GM19467 (cell line): ENCODE data around the gene SDK1.

Source experiments
- ATAC-seq: cut with Tn5 transposase; IDR thresholded peaks from one replicate; pipeline ENCODE4 v1.9.1; 2021; ENCODE audit warnings: mild to moderate bottlenecking, moderate library complexity; ENCODE audit not compliant: unreplicated experiment

The SDK1 gene

DNA sequence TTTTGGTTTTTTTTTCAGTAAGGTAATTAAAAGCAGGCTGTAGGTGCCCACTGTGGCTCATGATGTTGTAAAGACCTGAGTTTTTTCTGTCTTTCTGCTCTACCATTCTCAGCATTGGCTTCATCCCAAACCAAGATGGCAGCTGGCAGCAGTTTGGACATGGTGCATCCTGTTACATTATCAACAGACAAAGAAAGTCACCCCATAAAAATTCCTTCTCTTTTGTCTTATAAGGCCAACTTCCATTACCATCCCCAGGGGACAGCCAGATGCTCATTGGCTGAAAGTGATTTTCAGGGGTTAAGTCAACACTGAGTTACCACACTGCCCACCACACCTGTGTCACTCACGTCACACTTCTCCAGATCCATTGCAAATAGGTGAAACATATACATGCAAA is 558.4 kb downstream of the SDK1 start:
- no peak for ATAC-seq

DNA sequence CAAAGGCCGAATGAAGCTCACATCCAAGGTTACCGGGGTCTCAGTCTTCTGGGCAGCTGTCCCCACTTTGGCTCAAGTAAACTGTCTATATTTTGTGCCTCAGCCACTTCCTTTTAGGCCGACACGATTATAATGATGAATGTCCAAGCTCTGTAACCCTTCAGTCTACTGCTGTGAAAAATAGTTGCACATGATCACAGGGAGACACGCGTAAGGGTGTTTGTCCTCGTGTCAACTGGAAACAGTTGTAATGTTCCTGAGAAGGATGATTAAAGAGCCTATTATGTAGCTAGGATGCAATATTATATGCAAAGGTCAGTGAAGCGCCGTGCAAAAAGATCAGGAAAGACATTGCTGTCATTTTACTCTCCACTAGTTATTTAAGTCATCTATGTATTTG is 559.9 kb downstream of the SDK1 start:
- no peak for ATAC-seq

DNA sequence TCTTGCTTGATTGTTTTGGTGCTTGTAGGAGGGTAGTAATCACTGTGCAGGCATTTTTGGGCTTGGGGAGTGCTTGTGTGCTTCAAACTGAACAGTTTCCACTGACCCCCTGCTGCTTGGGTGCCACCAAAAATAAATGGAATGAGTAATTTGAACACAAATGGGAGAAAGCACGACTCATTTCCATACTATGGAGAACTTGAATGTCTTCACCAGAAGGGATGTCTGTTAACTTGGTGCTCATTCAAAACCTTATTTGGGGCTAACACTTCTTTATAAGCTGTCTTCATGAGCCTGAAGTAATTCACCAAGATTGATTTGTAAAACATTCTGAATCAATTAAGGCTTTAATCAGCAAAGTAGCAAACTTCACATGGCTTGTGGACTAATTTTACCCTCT is 560.3 kb downstream of the SDK1 start:
- ATAC-seq: no peak

DNA sequence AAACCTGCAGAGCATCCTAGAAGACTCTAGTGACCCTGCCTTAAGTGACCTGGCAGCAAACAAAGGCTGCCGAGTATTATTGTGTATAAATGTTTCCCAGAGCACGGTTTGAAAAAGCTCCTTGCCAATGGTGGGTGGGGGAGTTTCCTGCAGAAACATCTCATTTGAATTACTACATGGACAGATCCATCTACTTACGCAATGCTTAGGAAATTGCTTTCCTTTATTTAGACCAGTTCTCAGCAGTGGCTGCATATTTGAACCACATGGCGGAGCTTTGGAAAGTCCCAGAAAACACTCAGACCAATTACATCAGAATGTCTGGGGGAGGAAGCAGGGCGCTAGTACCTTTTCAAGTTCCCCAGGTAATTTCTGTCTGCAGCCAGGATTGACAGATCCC is 560.9 kb downstream of the SDK1 start:
- no peak for ATAC-seq

DNA sequence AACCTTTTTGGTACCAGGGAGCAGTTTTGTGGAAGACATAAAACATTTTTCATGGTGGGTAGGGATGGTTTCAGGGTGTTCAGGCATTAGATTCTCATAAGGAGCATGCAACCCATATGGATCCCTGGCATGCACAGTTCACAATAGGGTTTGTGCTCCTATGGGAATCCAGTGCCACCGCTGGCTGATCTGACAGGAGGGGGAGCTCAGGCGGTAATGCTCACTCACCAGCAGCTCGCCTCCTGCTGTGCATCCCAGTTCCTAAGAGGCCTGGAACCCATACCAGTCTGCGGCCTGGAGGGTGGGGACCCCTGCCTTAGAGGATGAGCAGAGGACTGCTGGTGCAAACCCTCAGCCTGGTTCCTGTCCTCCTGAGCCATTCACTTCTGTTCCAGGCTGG is 561.7 kb downstream of the SDK1 start:
- no peak for ATAC-seq

DNA sequence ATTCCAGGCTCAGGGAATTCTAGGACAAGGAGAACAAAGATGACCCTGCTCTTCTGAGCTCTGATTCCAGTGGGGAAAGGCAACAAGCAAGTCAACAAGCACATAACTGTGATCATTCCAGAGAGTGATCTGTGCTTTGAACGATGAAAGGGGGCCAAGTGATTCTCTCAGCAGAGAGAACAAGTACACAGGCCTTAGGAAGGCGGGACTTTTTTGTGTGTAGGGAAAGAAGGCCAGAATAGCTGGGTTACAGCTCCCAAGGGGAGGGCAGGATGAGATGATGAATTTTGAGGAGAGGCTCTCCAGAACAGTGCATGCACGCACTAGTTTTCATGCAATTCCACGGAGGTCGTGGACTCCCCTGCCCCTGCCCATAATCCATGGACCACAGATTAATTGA is 565.2 kb downstream of the SDK1 start:
- ATAC-seq: no peak

DNA sequence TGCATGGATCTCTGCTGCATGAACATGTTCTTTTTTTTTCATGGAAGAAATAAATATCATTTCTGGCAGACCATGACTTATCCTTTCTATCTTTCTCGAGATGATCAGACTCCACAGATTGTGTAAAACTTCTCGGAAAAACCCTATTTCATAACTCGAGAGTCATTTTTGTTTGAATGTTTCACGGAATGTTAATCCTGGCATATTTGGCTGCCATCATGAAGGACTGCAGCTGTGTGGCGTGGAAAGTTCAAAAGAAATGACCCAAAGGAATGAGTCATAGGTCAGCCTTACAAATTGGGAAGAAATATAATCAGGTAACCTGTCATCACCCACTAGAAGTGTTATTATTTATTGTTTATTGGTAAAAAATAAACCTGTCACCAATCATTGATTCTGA is 566.8 kb downstream of the SDK1 start:
- no peak for ATAC-seq

DNA sequence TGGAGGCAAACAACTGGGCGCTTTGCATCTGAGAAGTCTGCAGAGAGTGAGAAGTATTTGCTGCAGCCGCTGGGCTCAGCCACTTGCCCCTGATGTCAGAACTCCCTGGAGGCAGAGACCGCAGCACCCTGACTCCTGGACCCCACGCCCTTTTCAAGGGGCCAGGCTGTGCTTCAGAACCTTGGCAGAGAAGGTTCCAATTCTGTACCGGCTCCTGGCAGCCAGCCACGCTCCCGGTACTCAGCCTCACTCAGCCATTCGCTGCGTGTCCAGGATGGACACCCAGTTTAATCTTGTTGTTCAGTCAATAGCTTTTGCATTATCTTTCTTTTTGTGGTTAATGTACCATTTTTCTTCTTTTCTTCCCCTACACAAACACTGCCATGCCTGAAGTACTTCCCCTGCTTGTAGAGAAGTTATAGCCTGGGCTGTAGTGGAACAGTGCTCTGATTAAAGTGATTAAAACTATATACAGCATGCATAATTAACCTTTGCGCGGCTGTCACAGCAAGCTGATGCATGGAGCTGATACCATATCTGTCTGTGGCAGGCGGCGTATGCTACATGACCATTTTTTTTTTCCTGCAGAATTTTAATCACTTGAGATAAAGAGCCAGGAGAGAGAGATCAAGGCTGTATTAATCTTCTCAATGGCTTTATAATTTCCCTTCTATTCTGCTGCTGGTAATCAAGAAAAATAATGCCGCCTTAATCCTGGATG is 578.5 kb downstream of the SDK1 start:
- ATAC-seq: no peak

DNA sequence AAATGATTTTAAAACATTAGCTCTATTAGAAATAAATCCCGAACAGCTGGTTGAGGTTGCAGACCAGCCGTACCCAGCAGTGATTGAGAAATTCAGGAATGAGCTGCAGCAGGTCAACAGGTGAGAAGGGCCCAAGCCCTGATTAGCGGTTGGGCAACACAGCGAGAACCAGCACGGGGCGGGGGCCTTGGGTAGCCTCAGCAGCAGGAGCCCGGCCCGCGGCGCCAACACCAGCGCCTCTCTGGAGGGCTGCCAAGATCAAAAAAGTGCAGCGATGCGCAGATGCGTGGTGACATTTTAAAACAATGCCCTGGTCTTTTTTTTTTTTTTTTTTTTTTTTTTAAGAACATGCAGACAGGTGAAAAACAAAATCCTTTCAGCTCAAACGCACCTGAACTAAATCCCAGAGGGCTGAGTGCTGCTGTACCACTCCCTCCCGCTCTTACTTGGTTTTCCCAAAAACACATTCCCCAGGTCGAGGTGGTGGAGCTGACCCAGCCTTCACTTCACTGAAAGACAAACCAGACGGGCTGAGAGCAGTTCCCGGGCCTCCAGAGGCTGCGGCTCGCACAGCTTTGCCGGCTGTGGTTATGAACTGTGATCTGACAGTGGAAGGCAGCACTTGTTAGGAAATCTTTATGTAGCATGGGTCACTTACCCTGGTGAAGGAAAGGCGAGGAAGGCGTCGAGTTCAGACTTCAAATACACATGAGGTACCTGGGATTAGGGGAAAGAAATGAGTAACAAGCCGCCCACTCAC is 579.4 kb downstream of the SDK1 start:
- no peak for ATAC-seq

DNA sequence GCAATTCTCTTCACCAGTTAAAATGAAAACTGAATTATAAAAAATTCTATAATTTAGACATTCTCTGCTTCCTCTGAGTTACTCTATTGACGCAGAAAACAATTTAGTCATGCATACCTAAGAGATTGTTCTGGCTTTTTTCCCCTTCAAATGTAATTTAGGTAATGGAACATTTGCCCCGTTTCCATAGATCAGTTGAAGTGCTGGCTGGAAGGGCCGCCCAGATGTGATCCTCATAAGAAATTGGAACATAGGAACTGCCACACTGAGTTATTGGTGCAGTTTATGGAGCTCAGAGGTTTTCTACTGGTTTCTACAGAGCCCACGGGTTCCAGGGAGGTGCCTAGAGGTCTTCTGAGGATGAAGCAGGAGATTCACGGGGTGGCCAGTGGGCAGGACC is 581.7 kb downstream of the SDK1 start:
- ATAC-seq: no peak

DNA sequence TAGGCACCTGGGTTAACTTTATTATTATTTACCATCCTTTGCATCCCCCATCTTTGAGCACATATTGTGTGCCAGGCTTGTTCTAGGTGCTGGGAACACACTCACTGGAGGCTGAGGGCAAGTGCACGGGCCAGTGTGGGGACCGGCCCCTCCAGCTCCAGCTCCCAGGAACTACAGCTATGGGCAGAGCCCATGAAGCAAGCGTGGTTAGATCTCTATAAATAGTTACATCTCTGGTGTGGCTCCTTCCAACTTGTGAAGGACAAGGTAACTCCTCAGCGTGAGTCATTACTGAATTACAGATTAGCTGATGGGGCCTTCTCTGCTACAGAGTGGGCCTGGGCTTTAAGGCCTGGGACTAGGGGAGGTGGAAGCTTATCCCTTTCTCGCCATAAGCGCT is 583.5 kb downstream of the SDK1 start:
- ATAC-seq: no peak

DNA sequence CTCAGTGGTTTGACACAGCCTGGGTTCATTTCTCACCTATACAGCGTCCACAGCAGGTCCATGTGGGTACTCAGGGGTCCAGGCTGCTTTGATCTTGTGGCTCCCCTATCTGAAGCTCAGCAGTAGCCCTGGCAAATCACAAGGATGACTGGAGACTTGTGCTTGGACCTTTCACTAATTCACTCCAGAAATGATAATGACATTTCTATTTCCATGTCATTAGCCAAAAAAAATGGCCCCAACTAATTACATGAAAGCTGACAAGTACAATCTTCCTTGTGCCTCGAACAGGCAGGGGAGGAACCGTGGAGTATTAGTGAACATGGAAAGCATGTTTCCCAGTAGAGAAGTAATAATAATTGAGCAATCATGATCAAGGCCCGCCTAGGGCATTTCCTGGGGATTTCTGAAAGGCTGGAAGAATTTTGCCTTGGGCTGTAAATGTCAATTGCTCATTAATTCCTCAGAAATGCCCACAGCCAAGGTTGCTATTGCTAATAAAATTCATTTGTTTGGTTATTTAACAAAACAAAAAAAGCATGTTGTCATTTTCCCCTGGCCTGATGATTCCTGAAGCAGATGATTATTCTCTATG is 586.1 kb downstream of the SDK1 start:
- ATAC-seq: no peak

DNA sequence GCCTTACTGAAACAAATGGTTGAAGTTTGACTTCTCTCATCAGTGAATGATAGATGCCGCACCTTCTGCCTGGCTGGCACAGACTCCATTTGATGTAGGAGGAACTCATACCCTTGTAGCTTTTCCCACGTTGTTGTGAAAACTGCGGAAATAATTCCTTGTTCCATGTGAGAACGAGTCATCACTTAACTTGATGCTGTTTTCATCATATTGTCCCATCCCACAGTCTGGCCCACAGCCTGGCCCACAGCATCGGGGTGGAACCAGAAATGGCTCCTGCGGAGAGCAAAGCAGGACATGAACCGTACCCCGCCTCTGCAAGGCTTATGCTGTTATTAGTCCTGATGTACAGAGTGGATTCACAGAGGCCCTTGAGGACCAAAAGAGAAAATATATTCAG is 587.0 kb downstream of the SDK1 start:
- no peak for ATAC-seq

DNA sequence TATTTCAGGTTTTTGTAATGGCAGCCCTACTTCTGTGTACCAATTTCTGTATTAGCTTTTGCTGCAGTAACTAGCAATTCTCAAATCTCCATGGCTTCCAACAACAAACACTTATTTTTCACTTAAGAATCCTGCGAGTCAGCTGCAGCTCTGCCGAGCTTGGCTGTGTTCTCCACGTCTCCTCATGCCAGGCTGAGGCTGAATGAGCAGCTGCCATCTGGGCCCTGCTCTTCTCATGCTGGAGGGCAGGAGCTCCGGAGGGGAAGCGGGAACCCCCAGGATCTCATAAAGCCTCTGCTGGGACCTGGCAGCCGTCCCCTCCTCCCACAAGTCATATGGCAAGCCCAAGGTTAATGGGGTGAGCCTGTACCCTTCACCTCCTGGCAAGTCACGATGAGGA is 591.1 kb downstream of the SDK1 start:
- no peak for ATAC-seq

DNA sequence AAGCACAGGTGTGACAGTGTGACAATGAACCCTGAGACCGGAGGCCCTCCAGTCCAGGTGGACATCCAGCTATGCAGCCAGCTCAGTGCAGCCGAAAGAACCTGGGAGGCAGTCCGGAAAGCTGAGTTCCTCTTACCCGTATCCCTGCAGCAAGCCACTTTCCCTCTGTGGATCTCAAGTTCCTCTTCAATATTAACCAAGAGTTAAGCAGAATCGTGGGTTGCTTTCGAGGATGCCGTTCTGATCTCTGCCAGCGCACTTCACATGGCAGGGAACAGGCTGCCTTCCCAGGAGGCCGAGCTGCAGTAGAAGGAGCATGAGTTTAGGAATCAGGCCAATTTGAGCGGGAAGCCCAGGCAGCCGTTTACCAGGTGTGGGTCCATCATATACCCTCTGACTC is 591.6 kb downstream of the SDK1 start:
- no peak for ATAC-seq

DNA sequence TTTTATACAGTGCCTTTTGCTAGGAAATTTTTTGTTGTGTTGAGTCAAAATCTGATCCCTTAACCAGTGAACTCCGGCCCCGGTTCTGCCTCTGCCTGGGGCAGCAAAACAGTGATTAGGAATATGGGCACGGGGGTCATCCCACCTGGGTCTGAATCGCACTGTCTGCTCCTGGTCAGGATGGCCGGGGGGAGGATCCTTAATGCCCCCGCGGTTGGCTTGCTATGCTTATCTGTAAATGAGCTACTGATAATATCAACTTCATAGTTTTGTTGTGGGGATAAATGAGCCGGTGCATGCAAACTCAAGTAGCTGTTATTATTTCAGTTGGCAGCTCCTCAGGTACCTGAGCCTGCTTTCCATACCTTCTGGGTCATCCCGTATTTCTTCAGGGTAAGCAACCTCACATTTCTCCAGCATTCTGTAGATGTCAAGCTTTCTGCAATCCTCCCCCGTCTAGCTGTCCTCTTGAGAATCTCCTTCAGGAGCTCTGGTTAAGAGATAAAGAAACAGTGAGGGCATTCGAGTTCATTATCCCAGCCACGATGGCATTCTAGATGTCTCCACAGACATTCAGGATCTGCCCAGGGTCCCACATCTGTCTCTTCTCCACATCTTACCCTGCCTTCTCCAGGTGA is 592.2 kb downstream of the SDK1 start:
- no peak for ATAC-seq

DNA sequence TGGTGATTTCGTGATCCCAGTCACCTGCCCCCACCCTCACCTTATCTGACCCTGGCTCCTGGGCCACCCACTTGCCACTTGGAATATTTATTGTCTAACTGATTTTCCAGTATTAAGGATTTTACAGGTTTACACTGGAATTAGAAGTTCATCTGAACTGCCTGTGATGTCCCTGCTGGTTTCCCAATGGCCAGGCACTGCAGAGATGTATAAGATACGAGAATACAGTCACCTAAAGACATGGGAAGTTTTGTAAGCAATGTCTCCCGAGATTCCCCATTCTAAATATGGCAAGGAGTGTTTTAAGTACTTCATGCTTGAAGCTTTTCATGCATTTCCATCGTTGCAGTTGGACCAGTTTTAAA is 592.7 kb downstream of the SDK1 start:
- no peak for ATAC-seq

DNA sequence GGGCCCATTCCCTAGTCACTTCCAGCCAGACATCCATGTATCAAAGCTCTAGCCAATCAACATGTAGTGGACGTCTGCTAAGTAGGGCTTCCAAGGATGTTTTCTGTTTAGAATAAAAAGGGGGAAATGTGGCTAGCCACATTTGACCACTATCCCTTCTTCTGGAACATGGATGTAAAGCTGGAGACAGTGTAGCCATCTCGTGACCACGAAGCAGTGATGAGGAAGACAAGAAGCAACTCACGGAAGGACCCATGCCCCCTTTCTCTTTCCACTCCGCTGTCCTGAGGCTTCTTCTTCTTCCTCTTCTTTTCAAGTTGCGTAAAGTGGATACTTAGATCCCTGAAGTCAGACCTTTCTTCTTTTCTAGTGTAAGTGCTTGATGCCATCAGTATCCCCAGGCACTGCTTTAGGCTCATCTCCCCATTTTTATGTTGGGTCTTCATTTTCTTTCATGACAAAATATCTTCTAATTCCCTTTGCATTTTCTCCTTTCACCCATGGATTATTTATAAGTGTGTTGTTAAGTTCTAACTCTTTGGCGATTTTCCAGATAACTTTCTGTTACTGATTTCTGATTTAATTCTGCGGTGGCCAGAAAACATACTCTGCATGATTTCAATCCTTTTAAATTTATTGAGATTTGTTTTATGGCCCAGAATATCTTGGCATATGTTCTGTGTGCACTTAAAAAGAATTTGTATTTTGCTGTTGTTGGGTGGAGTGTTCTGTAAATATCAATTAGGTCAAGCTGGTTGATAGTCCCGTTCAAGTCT is 594.5 kb downstream of the SDK1 start:
- ATAC-seq: no peak

DNA sequence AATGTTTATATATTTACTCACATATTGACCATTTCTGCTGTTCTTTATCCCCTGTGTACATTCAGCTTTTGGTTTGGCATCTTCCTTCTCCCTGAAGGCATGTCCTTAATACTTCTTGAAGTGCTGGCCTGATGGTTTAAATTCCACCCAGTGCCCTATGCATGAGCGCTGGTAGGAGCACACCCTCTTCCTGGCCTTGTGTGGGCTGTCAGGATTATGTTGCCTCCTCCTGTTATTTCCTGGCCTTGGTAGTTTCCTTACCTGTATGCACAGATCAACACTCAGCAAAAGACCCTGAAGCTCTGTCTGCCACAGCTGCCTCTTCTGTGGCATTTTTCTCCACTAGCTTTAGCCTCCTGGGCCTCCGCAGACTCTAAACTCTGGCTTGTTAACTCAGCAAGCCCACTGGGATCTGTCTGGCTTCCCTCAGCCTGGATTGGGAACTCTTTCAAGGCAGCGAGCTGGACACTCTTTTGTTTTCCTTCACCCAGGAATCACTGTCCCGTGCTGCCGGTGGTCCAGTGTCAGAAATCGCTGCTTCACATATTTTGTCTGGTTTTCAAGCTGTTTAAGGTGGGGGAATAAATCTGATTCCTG is 595.2 kb downstream of the SDK1 start:
- no peak for ATAC-seq

DNA sequence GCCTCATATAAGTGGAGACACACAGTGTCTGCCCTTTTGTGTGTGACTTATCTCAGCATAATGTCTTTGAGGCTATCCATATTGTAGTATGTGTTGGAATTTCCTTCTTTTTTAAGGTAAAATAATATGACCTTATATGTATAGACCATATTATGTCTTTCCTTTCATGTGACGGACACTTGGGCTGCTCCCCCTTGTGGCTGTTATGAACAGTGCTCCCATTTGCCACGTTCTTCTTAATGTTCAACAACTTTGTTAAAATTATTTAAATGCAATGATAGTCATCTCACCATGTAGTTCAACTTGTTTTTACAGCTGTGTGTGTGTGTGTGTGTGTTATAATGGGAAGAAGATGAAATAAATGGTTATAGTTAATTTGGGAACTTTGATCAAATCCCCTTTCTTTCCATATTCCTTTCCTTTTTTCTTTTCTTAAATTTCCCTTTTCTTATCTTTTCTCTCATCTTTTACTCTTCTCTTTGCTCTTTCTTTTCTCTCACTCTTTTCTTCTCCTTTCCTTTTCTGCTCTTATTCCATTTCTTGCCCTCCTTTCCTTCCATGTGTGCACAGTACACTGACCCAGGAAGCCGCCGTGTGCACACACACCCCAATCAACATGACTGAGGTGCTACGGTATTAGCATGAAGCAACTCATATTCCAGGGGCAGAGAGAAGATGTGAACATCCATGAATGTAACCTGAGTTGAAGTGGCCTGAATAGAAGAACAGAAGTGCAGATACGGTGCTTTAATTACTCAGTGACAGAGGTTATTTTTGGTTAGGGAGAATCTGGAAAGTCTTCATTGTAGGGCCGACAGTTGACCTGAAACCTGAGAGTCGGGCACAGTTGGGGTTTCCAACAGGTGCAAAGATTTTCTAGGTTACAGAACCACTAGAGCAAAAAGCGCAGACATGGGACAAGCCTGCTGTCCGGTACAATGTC is 596.6 kb downstream of the SDK1 start:
- ATAC-seq: no peak
